WI38 (cell line): ENCODE results near the gene PIGM.

Source experiments
- H3K4me3 ChIP-seq: 2 replicates; pipeline ENCODE4 v1.5.1; 2011; ENCODE audit warnings: low read depth, mild to moderate bottlenecking, control low read depth, low read length
- CTCF ChIP-seq: IDR thresholded peaks from 2 replicates; pipeline ENCODE4 v1.5.1; 2012; ENCODE audit warnings: low read depth, mild to moderate bottlenecking, control low read depth, low read length

PIGM gene

GRCh38 chr1:160020196-160020595 is 11.6 kb downstream of the PIGM start:
- no peak for TF ChIP-seq CTCF
- no peak overlapping the region for H3K4me3 ChIP-seq

- H3K4me3 ChIP-seq = no peak overlapping the region
- TF ChIP-seq CTCF = no peak
These were observed 12.9 kb downstream of the PIGM start for GRCh38 chr1:160018900-160019299.

GRCh38 chr1:160018347-160018746 is 13.4 kb downstream of the PIGM start:
- no peak for TF ChIP-seq CTCF
- no peak overlapping the region for H3K4me3 ChIP-seq

- H3K4me3 ChIP-seq = no peak overlapping the region
- no peak for TF ChIP-seq CTCF
These were observed 14.2 kb downstream of the PIGM start for GRCh38 chr1:160017592-160017991.

GRCh38 chr1:160011781-160012180 is 20.0 kb downstream of the PIGM start:
- no peak overlapping the region for H3K4me3 ChIP-seq
- TF ChIP-seq CTCF = no peak

GRCh38 chr1:160009801-160010200 is 22.0 kb downstream of the PIGM start:
- no peak for TF ChIP-seq CTCF
- H3K4me3 ChIP-seq = no peak overlapping the region

GRCh38 chr1:160009081-160009480 is 22.7 kb downstream of the PIGM start:
- H3K4me3 ChIP-seq = no peak overlapping the region
- TF ChIP-seq CTCF = no peak
